ENCODE data around the gene ARL8B. TPM values are rescaled to one million over a fixed set of nuclear protein-coding genes. Genes with fewer than 3 reads are reported as not detected.
"Not testable (repeated sequence)": the region's sequence is repeated elsewhere in the genome, so short reads cannot be mapped to it uniquely, and the experiment has no call there.

Gene ARL8B
- total and polyA plus RNA-seq, 3 experiments from 2014 or later, result 48.0 to 66.9 (median 64.5) TPM

GRCh38 chr3:5169807-5170206, 47.7 kb downstream of the ARL8B start:
- Mint-ChIP-seq H3K27me3 (no peaks in the 10 kb centered on the region), H3K9me3 (no peaks in the 10 kb centered on the region), H3K27ac (peak overlapping the region in 5 of 8 donors; percentile 1 to 60 (median 16))

GRCh38 chr3:5170975-5171374, 48.9 kb downstream of the ARL8B start:
- Histone ChIP-seq H3K27ac (ENCODE audit: low read depth, low read length) (no peak overlapping the region), H3K36me3 (ENCODE audit: insufficient read depth, low read length) (peaks cover 23% of the 10 kb centered on the region), H3K4me1 (ENCODE audit: insufficient read depth, low read length) (no peaks in the 10 kb centered on the region), H3K9me3 (ENCODE audit: low read length) (no peaks in the 10 kb centered on the region), H3K27me3 (ENCODE audit: insufficient read depth, low read length, poor library complexity, severe bottlenecking) (no peaks in the 10 kb centered on the region), H3K4me3 (ENCODE audit: low read length) (no peak overlapping the region)
- no peak for DNase-seq
- Mint-ChIP-seq H3K4me3 (no peak overlapping the region), H3K9me3 (no peaks in the 10 kb centered on the region), H3K27me3 (no peaks in the 10 kb centered on the region), H3K36me3 (peaks cover 0 to 49% (median 6%) of the 10 kb centered on the region in 3 donors), H3K27ac (no peak overlapping the region), H3K4me1 (peaks cover 18 to 34% (median 32%) of the 10 kb centered on the region in 3 donors)
- CTCF ChIA-PET, result no interaction called here
- POLR2A ChIA-PET, result no interaction called here

More at GRCh38 chr3:5169807-5170206, 47.7 kb downstream of the ARL8B start:
- Histone ChIP-seq H3K4me1 (ENCODE audit: insufficient read depth, low read length) (no peaks in the 10 kb centered on the region), H3K36me3 (ENCODE audit: insufficient read depth, low read length) (peaks cover 15% of the 10 kb centered on the region), H3K27ac (ENCODE audit: low read depth, low read length) (no peak overlapping the region), H3K4me3 (ENCODE audit: low read length) (no peak overlapping the region), H3K9me3 (ENCODE audit: low read length) (no peaks in the 10 kb centered on the region), H3K27me3 (ENCODE audit: insufficient read depth, low read length, poor library complexity, severe bottlenecking) (no peaks in the 10 kb centered on the region)
- POLR2A ChIA-PET, result no interaction called here
- CTCF ChIA-PET, result no interaction called here
- Mint-ChIP-seq H3K4me3 (no peak overlapping the region), H3K4me1 (peaks cover 26 to 46% (median 44%) of the 10 kb centered on the region in 3 donors), H3K36me3 (peaks cover 0 to 38% (median 6%) of the 10 kb centered on the region in 3 donors)
- DNase-seq, result no peak

DNA sequence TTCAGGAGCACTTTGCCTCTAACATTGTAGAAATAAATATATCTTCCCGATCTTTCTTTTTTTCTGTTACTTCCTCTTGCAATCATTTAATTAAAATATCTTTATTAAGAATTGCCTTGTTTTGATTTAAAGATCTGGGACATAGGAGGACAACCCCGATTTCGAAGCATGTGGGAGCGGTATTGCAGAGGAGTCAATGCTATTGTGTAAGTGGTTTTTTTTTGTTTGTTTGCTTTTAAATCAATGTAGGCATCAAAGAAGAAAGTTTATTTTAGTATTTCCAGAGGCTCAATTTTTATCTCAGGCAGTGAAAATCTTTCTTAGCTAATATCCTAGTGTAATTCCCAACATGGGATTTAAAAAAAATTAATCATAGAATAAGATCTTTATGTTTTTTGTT, 49.9 kb downstream of the ARL8B start:
- Histone ChIP-seq H3K27ac (ENCODE audit: low read depth, low read length) (no peak overlapping the region), H3K27me3 (ENCODE audit: insufficient read depth, low read length, poor library complexity, severe bottlenecking) (no peaks in the 10 kb centered on the region), H3K4me1 (ENCODE audit: insufficient read depth, low read length) (no peaks in the 10 kb centered on the region), H3K9me3 (ENCODE audit: low read length) (no peaks in the 10 kb centered on the region), H3K4me3 (ENCODE audit: low read length) (no peak overlapping the region), H3K36me3 (ENCODE audit: insufficient read depth, low read length) (peaks cover 23% of the 10 kb centered on the region)
- ChIA-PET CTCF (interaction anchor here (1.5 kb wide), 3 partner anchors 10 to 38 kb away, joined by 3 to 4 read pairs (median 3); no protein-coding TSS in a partner anchor), POLR2A (no interaction called here)
- Mint-ChIP-seq H3K27ac (no peak overlapping the region), H3K9me3 (no peaks in the 10 kb centered on the region), H3K4me1 (peaks cover 12 to 28% (median 25%) of the 10 kb centered on the region in 3 donors), H3K4me3 (no peak overlapping the region), H3K27me3 (no peaks in the 10 kb centered on the region), H3K36me3 (peaks cover 0 to 55% (median 6%) of the 10 kb centered on the region in 3 donors)
- DNase-seq, result no peak

- H3K27me3 ChIP-seq (ENCODE audit: insufficient read depth, low read length, poor library complexity, severe bottlenecking); H3K4me3 ChIP-seq (ENCODE audit: low read length); DNase-seq; H3K4me3 Mint-ChIP-seq; H3K27ac Mint-ChIP-seq; H3K27ac ChIP-seq (ENCODE audit: low read depth, low read length); H3K9me3 Mint-ChIP-seq; H3K9me3 ChIP-seq (ENCODE audit: low read length); H3K4me1 ChIP-seq (ENCODE audit: insufficient read depth, low read length); H3K27me3 Mint-ChIP-seq; POLR2A ChIA-PET: not testable (repeated sequence)
- peaks cover 2 to 11% (median 7%) of the 10 kb centered on the region in 3 donors for H3K4me1 Mint-ChIP-seq
- peaks cover 0 to 74% (median 10%) of the 10 kb centered on the region in 3 donors for H3K36me3 Mint-ChIP-seq
- peaks cover 24% of the 10 kb centered on the region for H3K36me3 ChIP-seq (ENCODE audit: insufficient read depth, low read length)
- CTCF ChIA-PET, result interaction anchor here (1.1 kb wide), 1 partner anchor 10 kb away, joined by 4 read pairs; no protein-coding TSS in a partner anchor
Measured at GRCh38 chr3:5179036-5179435, 56.9 kb downstream of the ARL8B start.

GRCh38 chr3:5181469-5182141, 59.5 kb downstream of the ARL8B start:
- Histone ChIP-seq H3K36me3 (ENCODE audit: insufficient read depth, low read length) (peaks cover 12% of the 10 kb centered on the region), H3K27ac (ENCODE audit: low read depth, low read length) (no peak overlapping the region), H3K27me3 (ENCODE audit: insufficient read depth, low read length, poor library complexity, severe bottlenecking) (no peaks in the 10 kb centered on the region), H3K9me3 (ENCODE audit: low read length) (no peaks in the 10 kb centered on the region), H3K4me3 (ENCODE audit: low read length) (no peak overlapping the region), H3K4me1 (ENCODE audit: insufficient read depth, low read length) (no peaks in the 10 kb centered on the region)
- CTCF ChIA-PET, result interaction anchor here (1.2 to 1.5 kb wide), 2 partner anchors 8 to 16 kb away, joined by 3 to 4 read pairs; no protein-coding TSS in a partner anchor
- H3K4me1 Mint-ChIP-seq, result peaks cover 8 to 22% (median 10%) of the 10 kb centered on the region in 3 donors
- peak overlapping the region in 5 of 8 donors; percentile 26 to 50 (median 35) for H3K27ac Mint-ChIP-seq
- no peaks in the 10 kb centered on the region for H3K27me3 Mint-ChIP-seq
- POLR2A ChIA-PET, result no interaction called here
- DNase-seq, result no peak
- no peak overlapping the region for H3K4me3 Mint-ChIP-seq
- peaks cover 0 to 52% (median 10%) of the 10 kb centered on the region in 3 donors for H3K36me3 Mint-ChIP-seq
- H3K9me3 Mint-ChIP-seq, result no peaks in the 10 kb centered on the region

DNA sequence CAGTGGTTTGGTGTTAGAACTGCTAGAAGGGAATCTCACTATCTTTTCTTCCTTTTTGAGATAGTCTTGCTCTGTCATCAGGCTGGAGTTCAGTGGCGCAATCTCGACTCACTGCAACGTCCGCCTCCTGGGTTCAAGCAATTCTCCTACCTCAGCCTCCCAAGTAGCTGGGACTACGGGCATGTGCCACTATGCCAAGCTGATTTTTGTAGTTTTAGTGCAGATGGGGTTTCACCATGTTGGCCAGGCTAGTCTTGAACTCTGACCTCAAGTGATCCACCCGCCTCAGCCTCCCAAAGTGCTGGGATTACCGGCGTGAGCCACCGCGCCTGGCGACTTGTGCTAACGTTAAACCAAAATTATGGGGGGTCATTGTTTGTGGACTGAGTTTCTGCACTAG, 61.6 kb downstream of the ARL8B start:
- H3K9me3 Mint-ChIP-seq; H3K4me1 ChIP-seq (ENCODE audit: insufficient read depth, low read length); DNase-seq; H3K27me3 ChIP-seq (ENCODE audit: insufficient read depth, low read length, poor library complexity, severe bottlenecking); H3K36me3 ChIP-seq (ENCODE audit: insufficient read depth, low read length); H3K27ac ChIP-seq (ENCODE audit: low read depth, low read length); POLR2A ChIA-PET; H3K9me3 ChIP-seq (ENCODE audit: low read length); H3K4me3 Mint-ChIP-seq; CTCF ChIA-PET; H3K4me3 ChIP-seq (ENCODE audit: low read length); H3K27me3 Mint-ChIP-seq: not testable (repeated sequence)
- peaks cover 16 to 29% (median 16%) of the 10 kb centered on the region in 3 donors for H3K4me1 Mint-ChIP-seq
- H3K36me3 Mint-ChIP-seq, result peaks cover 0 to 40% (median 7%) of the 10 kb centered on the region in 3 donors
- peak overlapping the region in 1 of 8 donors; percentile 25 for H3K27ac Mint-ChIP-seq

DNA sequence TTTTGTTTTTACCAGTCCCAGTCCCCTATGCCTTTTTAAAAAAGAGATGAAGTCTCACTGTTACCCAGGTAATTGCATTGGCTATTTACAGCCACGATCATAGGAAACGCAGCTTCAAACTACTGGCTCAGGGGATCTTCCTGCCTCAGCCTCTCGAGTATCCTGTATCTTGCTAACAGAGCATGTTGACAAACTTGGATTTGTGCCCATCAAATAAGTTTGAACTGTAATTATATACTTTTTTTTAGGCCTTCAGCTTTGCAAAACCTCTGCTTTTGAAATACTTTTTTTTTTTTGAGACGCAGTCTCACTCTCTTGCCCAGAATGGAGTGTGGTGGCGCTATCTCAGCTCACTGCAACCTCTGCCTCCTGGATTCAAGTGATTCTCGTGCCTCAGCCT, 62.4 kb downstream of the ARL8B start:
- H3K4me3 Mint-ChIP-seq, result peak overlapping the region in 1 of 7 donors; percentile 42
- Histone ChIP-seq H3K9me3 (ENCODE audit: low read length) (no peaks in the 10 kb centered on the region), H3K27ac (ENCODE audit: low read depth, low read length) (no peak overlapping the region), H3K36me3 (ENCODE audit: insufficient read depth, low read length) (peaks cover 6% of the 10 kb centered on the region), H3K4me3 (ENCODE audit: low read length) (no peak overlapping the region), H3K27me3 (ENCODE audit: insufficient read depth, low read length, poor library complexity, severe bottlenecking) (no peaks in the 10 kb centered on the region), H3K4me1 (ENCODE audit: insufficient read depth, low read length) (peaks cover 4% of the 10 kb centered on the region)
- no peaks in the 10 kb centered on the region for H3K27me3 Mint-ChIP-seq
- ChIA-PET POLR2A (no interaction called here), CTCF (no interaction called here)
- H3K9me3 Mint-ChIP-seq, result no peaks in the 10 kb centered on the region
- H3K36me3 Mint-ChIP-seq, result peaks cover 0 to 37% (median 7%) of the 10 kb centered on the region in 3 donors
- H3K4me1 Mint-ChIP-seq, result peaks cover 16 to 34% (median 18%) of the 10 kb centered on the region in 3 donors
- DNase-seq, result no peak
- H3K27ac Mint-ChIP-seq, result peak overlapping the region in 3 of 8 donors; percentile 3 to 33 (median 14)

GRCh38 chr3:5185093-5185673, 63.1 kb downstream of the ARL8B start:
- ChIA-PET CTCF (interaction anchor here (1.4 to 2.2 kb wide), 2 partner anchors 11 to 49 kb away, joined by 5 to 18 read pairs; no protein-coding TSS in a partner anchor), POLR2A (no interaction called here)
- Mint-ChIP-seq H3K36me3 (peaks cover 0 to 37% (median 6%) of the 10 kb centered on the region in 3 donors), H3K4me3 (peak overlapping the region in 1 of 7 donors; percentile 73), H3K9me3 (no peaks in the 10 kb centered on the region), H3K27me3 (no peaks in the 10 kb centered on the region), H3K27ac (peak overlapping the region in 5 of 8 donors; percentile 14 to 87 (median 64)), H3K4me1 (peaks cover 23 to 40% (median 24%) of the 10 kb centered on the region in 3 donors)
- Histone ChIP-seq H3K36me3 (ENCODE audit: insufficient read depth, low read length) (peaks cover 6% of the 10 kb centered on the region), H3K4me3 (ENCODE audit: low read length) (no peak overlapping the region), H3K4me1 (ENCODE audit: insufficient read depth, low read length) (peaks cover 4% of the 10 kb centered on the region), H3K9me3 (ENCODE audit: low read length) (no peaks in the 10 kb centered on the region), H3K27me3 (ENCODE audit: insufficient read depth, low read length, poor library complexity, severe bottlenecking) (no peaks in the 10 kb centered on the region), H3K27ac (ENCODE audit: low read depth, low read length) (no peak overlapping the region)
- no peak for DNase-seq

Data from CD8-positive, alpha-beta memory T cell (primary cell).